Left renal pelvis (tissue), 4 donors: ENCODE data around the gene SLCO3A1. TPM values are rescaled to one million over a fixed set of nuclear protein-coding genes. Genes with fewer than 3 reads are reported as not detected.

ENCODE experiments used
- DNase-seq, 4 donors: peaks; one replicate each; pipeline ENCODE4 v3.0.0-alpha.2; 2013; ENCODE audit warnings: low read depth in 4 of 4, low spot score in 3 of 4
- polyA plus RNA-seq, 4 donors: library from polyadenylated mRNA; unstranded; fragments of 120-200 nt; gene quantifications; one replicate each; pipeline ENCODE4 v1.2.1, GENCODE V29; 2013; ENCODE audit not compliant: insufficient read length in 4 of 4

SLCO3A1 gene
- polyA plus RNA-seq, 4 donors = 9.3 to 13.3 (median 12.3) TPM

GRCh38 chr15:91992945-91993344 lies 139.4 kb downstream of the SLCO3A1 start:
- no peak for DNase-seq

- DNase-seq = no peak
Measured at GRCh38 chr15:91995146-91995545, 141.6 kb downstream of the SLCO3A1 start.

- DNase-seq = no peak
Measured at GRCh38 chr15:91997163-91997562, 143.7 kb downstream of the SLCO3A1 start.

- DNase-seq = no peak
Measured at GRCh38 chr15:92000709-92001108, 147.2 kb downstream of the SLCO3A1 start.

GRCh38 chr15:92001307-92001706 lies 147.8 kb downstream of the SLCO3A1 start:
- no peak for DNase-seq

- no peak for DNase-seq
Measured at GRCh38 chr15:92002666-92003065, 149.2 kb downstream of the SLCO3A1 start.

GRCh38 chr15:92003515-92004067 lies 150.1 kb downstream of the SLCO3A1 start:
- DNase-seq = no peak

GRCh38 chr15:92005154-92005553 lies 151.6 kb downstream of the SLCO3A1 start:
- DNase-seq = no peak

- no peak for DNase-seq
Measured at GRCh38 chr15:92006186-92007028, 152.9 kb downstream of the SLCO3A1 start.

- no peak for DNase-seq
Measured at GRCh38 chr15:92009162-92009561, 155.7 kb downstream of the SLCO3A1 start.

- DNase-seq = no peak
Measured at GRCh38 chr15:92011611-92012367, 158.3 kb downstream of the SLCO3A1 start.

GRCh38 chr15:92012368-92012629 lies 158.8 kb downstream of the SLCO3A1 start:
- no peak for DNase-seq

GRCh38 chr15:92012881-92013280 lies 159.4 kb downstream of the SLCO3A1 start:
- no peak for DNase-seq

GRCh38 chr15:92014281-92015030 lies 160.9 kb downstream of the SLCO3A1 start:
- DNase-seq = no peak

GRCh38 chr15:92017882-92018534 lies 164.5 kb downstream of the SLCO3A1 start:
- no peak for DNase-seq

- DNase-seq = no peak
Measured at GRCh38 chr15:92018535-92019239, 165.2 kb downstream of the SLCO3A1 start.

GRCh38 chr15:92019706-92020105 lies 166.2 kb downstream of the SLCO3A1 start:
- DNase-seq = no peak

GRCh38 chr15:92020207-92020606 lies 166.7 kb downstream of the SLCO3A1 start:
- DNase-seq = no peak

- DNase-seq = no peak
Measured at GRCh38 chr15:92020804-92021203, 167.3 kb downstream of the SLCO3A1 start.

GRCh38 chr15:92021792-92022191 lies 168.3 kb downstream of the SLCO3A1 start:
- no peak for DNase-seq
